RWPE1 (cell line): ENCODE data around the gene LIX1L.

Source experiments
- CTCF ChIA-PET: fragments of 350-600 bp; sonication (Branson Sonifier 250); formaldehyde crosslinking; extraction: SDS; loops from one replicate; lab custom pipeline; 2021; lab: Yijun Ruan, JAX
- POLR2A ChIA-PET: fragments of 400-600 bp; formaldehyde crosslinking; extraction: SDS; loops from one replicate; lab custom pipeline; 2020; ENCODE audit warnings: antibody characterized with exemption; ENCODE audit not compliant: low non-redundant PET; lab: Yijun Ruan, JAX
- DNase-seq: peaks from one replicate; pipeline ENCODE4 v3.0.0; 2012; ENCODE audit warnings: low spot score
- H3K27ac ChIP-seq: fragments of 450-650 bp; 2 replicates; pipeline ENCODE4 v1.5.1; 2017
- TF ChIP-seq, protein P1 (sequence below): fragments of 450-650 bp; conservative IDR thresholded peaks from 2 replicates; pipeline ENCODE4 v1.5.1; 2017; ENCODE audit warnings: low read depth, mild to moderate bottlenecking

The LIX1L gene

DNA sequence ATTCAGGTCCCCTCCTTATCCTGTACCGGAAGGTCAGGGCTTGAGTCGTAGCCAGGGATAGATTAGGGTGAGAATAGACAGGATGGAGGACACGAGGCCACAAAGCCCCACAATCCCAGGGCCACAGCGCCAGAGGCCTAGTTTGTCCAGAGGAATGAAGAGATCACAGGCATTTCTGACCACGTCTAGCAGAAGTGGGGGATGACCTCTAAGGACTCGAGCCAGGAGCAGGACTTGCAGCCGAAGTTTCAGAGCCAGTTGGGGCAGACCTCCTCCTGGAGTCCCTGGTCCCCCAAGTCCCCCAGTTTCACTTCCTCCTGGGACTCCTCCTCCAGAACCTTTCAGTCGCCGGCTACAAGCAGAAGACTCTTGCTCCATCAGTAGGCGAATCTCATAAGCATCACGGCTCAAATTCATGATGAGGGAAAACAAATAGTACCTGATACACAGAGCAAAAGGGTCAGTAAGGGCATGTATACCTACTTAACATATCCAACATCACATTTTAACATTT, 45.6 kb downstream of the LIX1L start:
- CTCF ChIA-PET, result interaction anchor here (2.0 kb wide), 1 partner anchor 20 kb away, joined by 9 read pairs; no protein-coding TSS in a partner anchor
- TF ChIP-seq, protein P1, sequence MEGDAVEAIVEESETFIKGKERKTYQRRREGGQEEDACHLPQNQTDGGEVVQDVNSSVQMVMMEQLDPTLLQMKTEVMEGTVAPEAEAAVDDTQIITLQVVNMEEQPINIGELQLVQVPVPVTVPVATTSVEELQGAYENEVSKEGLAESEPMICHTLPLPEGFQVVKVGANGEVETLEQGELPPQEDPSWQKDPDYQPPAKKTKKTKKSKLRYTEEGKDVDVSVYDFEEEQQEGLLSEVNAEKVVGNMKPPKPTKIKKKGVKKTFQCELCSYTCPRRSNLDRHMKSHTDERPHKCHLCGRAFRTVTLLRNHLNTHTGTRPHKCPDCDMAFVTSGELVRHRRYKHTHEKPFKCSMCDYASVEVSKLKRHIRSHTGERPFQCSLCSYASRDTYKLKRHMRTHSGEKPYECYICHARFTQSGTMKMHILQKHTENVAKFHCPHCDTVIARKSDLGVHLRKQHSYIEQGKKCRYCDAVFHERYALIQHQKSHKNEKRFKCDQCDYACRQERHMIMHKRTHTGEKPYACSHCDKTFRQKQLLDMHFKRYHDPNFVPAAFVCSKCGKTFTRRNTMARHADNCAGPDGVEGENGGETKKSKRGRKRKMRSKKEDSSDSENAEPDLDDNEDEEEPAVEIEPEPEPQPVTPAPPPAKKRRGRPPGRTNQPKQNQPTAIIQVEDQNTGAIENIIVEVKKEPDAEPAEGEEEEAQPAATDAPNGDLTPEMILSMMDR, result no peak
- peak overlapping the region; percentile 55 for H3K27ac ChIP-seq
- POLR2A ChIA-PET, result no interaction called here
- DNase-seq, result no peak

DNA sequence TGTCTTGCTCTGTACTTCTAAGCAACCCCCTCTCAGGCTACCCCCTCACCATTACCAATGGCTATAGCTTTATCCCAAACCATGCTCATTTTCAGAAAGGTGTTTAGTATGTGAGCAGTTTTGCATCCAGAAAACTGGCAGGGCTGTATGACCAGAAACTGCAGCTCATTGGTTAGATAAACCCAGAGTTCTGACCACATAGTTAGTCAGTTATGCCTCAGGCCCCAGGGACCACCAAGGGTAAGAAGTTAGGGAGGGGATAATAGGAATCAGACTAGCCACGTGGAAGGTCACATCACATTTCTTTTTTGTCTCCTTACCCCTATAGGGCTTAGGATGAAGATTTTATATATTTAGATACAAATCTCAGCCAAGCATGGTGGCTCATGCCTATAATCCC, 49.2 kb downstream of the LIX1L start:
- DNase-seq, result no peak
- CTCF ChIA-PET, result interaction anchor here (0.7 to 4.0 kb wide), 3 partner anchors 13 to 113 kb away, joined by 3 to 27 read pairs (median 4); no protein-coding TSS in a partner anchor
- POLR2A ChIA-PET, result no interaction called here
- H3K27ac ChIP-seq, result peak overlapping the region; percentile 50; the same call in 1 of the 2 replicates
- TF ChIP-seq, protein P1, result no peak

DNA sequence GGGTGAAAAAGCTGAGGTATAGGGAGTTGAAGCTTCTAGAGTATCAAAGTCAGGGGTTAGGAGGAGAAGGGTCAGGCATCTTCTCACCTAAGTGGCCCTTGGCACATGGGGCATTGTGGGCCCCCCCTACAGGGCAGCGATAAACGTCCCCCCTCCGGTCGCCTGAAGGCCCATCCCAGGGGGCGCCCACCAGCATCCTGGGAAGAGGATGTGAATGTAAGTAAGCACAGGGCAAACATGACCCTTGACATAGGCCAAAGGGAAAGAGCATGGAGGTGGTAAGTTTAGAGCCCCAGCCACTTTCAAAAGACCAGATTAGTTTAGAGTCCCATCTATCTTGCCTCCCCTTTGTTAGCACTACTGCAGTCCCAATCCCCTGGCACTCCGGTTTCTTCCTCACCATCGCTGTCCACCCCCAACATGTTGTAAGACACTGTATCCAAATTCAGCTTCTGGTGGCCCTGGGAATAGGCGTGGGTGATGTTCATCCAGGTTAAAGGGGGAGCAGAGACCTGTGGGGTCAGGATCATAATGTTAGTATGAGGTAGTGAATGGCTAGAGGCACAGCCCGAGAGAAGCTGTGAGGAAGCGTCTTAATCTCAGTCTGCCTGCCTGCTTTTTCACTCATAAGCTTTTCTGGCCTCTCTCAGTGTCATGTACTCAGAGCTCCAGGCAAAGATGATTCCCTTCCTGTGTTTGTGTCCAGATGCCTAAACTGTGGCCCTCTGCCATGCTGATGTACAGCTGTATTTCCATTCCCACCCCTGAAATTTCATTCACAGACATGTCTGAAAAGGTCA, 50.7 kb downstream of the LIX1L start:
- peak overlapping the region; percentile 51 for H3K27ac ChIP-seq
- TF ChIP-seq, protein P1, result no peak
- CTCF ChIA-PET, result interaction anchor here (1.5 to 4.0 kb wide), 2 partner anchors 15 to 62 kb away, joined by 6 to 27 read pairs; partner anchors contain the start of gene NUDT17
- POLR2A ChIA-PET, result no interaction called here
- no peak for DNase-seq

DNA sequence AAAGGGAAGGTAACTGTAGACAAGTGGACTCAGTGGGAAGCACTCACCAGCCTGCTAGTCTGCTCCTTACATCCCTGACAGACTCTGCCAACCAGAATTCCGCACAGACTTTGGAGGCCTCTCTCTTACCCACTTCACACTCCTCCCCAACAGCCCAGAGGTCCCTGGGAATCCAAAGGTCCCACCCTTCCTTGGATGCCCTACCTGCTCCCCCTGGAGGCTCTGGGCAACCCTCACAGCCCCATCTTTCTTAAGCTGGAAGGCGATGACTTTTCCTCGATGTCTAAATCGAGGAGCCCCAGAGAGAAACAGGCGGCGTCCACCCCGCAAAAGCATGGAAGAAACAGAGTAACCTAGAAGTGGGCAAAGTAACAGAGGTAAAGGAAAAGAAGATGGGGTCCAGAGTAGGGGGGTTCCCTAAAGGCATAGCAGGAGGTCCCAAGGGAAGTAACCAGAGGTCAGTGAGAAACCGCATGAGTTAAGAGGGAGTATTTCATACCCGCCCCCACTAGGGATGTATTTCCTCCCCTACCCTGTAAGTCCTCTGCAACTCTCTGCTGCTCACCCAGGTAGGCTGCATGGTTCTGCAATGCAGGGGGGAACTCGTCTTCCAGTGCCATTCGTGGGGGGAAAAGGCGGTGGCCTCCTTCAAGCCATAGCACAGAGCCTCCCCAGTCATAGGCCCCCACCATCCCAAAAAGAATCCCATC, 56.4 kb downstream of the LIX1L start:
- ChIA-PET POLR2A (no interaction called here), CTCF (no interaction called here)
- DNase-seq, result no peak
- H3K27ac ChIP-seq, result no peak overlapping the region
- TF ChIP-seq, protein P1, result no peak

DNA sequence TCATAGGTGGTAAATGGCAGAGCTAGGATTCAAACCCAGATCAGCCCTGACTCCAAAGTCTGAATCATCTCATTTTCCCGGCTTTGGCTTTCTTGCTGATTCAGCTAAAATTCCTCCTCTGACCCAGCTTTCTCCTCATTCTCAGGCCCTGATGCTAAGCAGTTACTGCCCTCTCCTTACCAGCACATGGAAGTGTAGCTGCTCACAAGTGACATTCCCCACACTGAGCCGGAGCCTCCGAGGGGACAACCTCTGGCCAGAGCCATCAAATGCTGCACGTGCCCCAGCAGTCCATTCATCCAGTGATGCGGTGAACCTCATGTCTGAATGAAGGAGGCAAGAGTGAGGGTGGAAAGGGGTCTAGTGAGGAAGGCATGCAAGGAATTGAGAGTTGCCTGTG, 59.1 kb downstream of the LIX1L start:
- POLR2A ChIA-PET, result no interaction called here
- no peak for DNase-seq
- CTCF ChIA-PET, result interaction anchor here (0.6 to 0.7 kb wide), 2 partner anchors 28 to 53 kb away, joined by 3 read pairs; partner anchors contain the start of genes NUDT17 and RBM8A
- H3K27ac ChIP-seq, result peak overlapping the region; percentile 2; the same call in 1 of the 2 replicates
- TF ChIP-seq, protein P1, result no peak

DNA sequence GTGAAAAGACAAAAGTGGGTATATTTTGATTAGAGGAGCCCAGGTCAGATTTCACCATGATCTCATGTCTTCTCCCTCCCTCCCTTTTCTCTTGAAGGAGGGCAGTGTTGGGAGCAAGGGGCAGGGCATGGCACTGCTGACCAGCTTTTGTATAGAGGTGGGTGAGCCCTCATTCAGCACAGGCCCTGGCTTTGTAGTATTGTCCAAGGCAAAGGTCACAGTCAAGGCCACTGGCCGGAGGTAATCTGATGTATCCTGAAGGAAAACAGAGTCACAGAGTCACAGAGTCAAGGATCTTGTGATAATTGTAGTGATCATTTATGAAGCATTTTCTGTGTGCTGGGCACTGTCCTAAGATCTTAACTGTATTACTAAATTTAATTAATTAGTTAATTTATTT, 59.8 kb downstream of the LIX1L start:
- DNase-seq, result no peak
- TF ChIP-seq, protein P1, result no peak
- H3K27ac ChIP-seq, result no peak overlapping the region; the same call in 1 of the 2 replicates
- ChIA-PET POLR2A (no interaction called here), CTCF (no interaction called here)
